Parathyroid adenoma (tissue), 2 donors: ENCODE results near the gene RAPGEFL1.

Experiments used
- H2AFZ ChIP-seq: fragments of 300-600 bp; sonication (generic); one replicate; pipeline ENCODE4 v1.7.0; 2017; ENCODE audit warnings: antibody characterized with exemption, mild to moderate bottlenecking
- H3K27ac ChIP-seq: fragments of 300-600 bp; sonication (generic); one replicate; pipeline ENCODE4 v1.7.0; 2017
- H3K27me3 ChIP-seq: fragments of 300-600 bp; sonication (generic); one replicate; pipeline ENCODE4 v1.7.0; 2017; ENCODE audit warnings: low read length; ENCODE audit not compliant: control insufficient read depth, insufficient read depth
- H3K36me3 ChIP-seq: fragments of 300-600 bp; sonication (generic); one replicate; pipeline ENCODE4 v1.7.0; 2017; ENCODE audit warnings: low read length; ENCODE audit not compliant: control insufficient read depth, insufficient read depth
- H3K4me1 ChIP-seq: fragments of 300-600 bp; sonication (generic); one replicate; pipeline ENCODE4 v1.7.0; 2017; ENCODE audit warnings: control low read depth
- H3K4me2 ChIP-seq: fragments of 300-600 bp; sonication (generic); one replicate; pipeline ENCODE4 v1.7.0; 2017; ENCODE audit warnings: low read length
- H3K4me3 ChIP-seq: fragments of 300-600 bp; sonication (generic); one replicate; pipeline ENCODE4 v1.7.0; 2017; ENCODE audit warnings: low read depth, low read length
- H3K79me2 ChIP-seq: fragments of 300-600 bp; sonication (generic); one replicate; pipeline ENCODE4 v1.7.0; 2017; ENCODE audit warnings: control low read depth
- H3K9ac ChIP-seq: fragments of 300-600 bp; sonication (generic); one replicate; pipeline ENCODE4 v1.7.0; 2017; ENCODE audit warnings: mild to moderate bottlenecking
- H3K9me3 ChIP-seq: fragments of 300-600 bp; sonication (generic); one replicate; pipeline ENCODE4 v1.7.0; 2017; ENCODE audit warnings: low read length; ENCODE audit not compliant: control insufficient read depth
- CTCF ChIP-seq: fragments of 300-600 bp; sonication (generic); IDR thresholded peaks from one replicate; pipeline ENCODE4 v1.7.0; 2017; ENCODE audit warnings: antibody characterized with exemption, mild to moderate bottlenecking
- donor health status: primary hyperparathyroidism.

Gene RAPGEFL1

GRCh38 chr17:40178021-40178601 lies 841 bp downstream of the RAPGEFL1 start:
- Histone ChIP-seq H3K4me2 (no peak overlapping the region), H2AFZ (no peak overlapping the region), H3K4me3 (no peak overlapping the region), H3K79me2 (no peaks in the 10 kb centered on the region), H3K9ac (no peak overlapping the region), H3K9me3 (no peaks in the 10 kb centered on the region), H3K36me3 (no peaks in the 10 kb centered on the region), H3K27me3 (no peaks in the 10 kb centered on the region), H3K4me1 (no peaks in the 10 kb centered on the region), H3K27ac (no peak overlapping the region)
- no peak for TF ChIP-seq CTCF

GRCh38 chr17:40178660-40179059 lies 1.4 kb downstream of the RAPGEFL1 start:
- no peaks in the 10 kb centered on the region for H3K4me1 ChIP-seq
- no peaks in the 10 kb centered on the region for H3K79me2 ChIP-seq
- no peaks in the 10 kb centered on the region for H3K27me3 ChIP-seq
- H3K27ac ChIP-seq: no peak overlapping the region
- H2AFZ ChIP-seq: no peak overlapping the region
- H3K4me3 ChIP-seq: no peak overlapping the region
- no peaks in the 10 kb centered on the region for H3K36me3 ChIP-seq
- no peak for TF ChIP-seq CTCF
- no peaks in the 10 kb centered on the region for H3K9me3 ChIP-seq
- H3K9ac ChIP-seq: no peak overlapping the region
- no peak overlapping the region for H3K4me2 ChIP-seq

GRCh38 chr17:40179923-40180659 lies 2.8 kb downstream of the RAPGEFL1 start:
- no peak for TF ChIP-seq CTCF
- Histone ChIP-seq H3K27me3 (no peaks in the 10 kb centered on the region), H3K36me3 (no peaks in the 10 kb centered on the region), H3K79me2 (no peaks in the 10 kb centered on the region), H3K4me3 (no peak overlapping the region), H3K9me3 (no peaks in the 10 kb centered on the region), H3K4me2 (no peak overlapping the region), H2AFZ (no peak overlapping the region), H3K27ac (no peak overlapping the region), H3K9ac (no peak overlapping the region), H3K4me1 (no peaks in the 10 kb centered on the region)

- Histone ChIP-seq H3K9ac (no peak overlapping the region), H3K36me3 (no peaks in the 10 kb centered on the region), H3K27me3 (no peaks in the 10 kb centered on the region), H3K4me2 (no peak overlapping the region), H3K79me2 (no peaks in the 10 kb centered on the region), H3K9me3 (no peaks in the 10 kb centered on the region), H3K27ac (no peak overlapping the region), H3K4me3 (no peak overlapping the region), H3K4me1 (no peaks in the 10 kb centered on the region), H2AFZ (no peak overlapping the region)
- no peak for TF ChIP-seq CTCF
These were observed 3.4 kb downstream of the RAPGEFL1 start for GRCh38 chr17:40180694-40181093.

GRCh38 chr17:40181205-40181604 lies 3.9 kb downstream of the RAPGEFL1 start:
- Histone ChIP-seq H3K9ac (no peak overlapping the region), H3K4me1 (no peaks in the 10 kb centered on the region), H2AFZ (no peak overlapping the region), H3K9me3 (no peaks in the 10 kb centered on the region), H3K79me2 (no peaks in the 10 kb centered on the region), H3K27ac (no peak overlapping the region), H3K4me3 (no peak overlapping the region), H3K4me2 (no peak overlapping the region), H3K36me3 (no peaks in the 10 kb centered on the region), H3K27me3 (no peaks in the 10 kb centered on the region)
- TF ChIP-seq CTCF: no peak
